Smooth muscle cell (in vitro differentiated cells): ENCODE data around the gene CFAP46. TPM values are rescaled to one million over a fixed set of nuclear protein-coding genes. Genes with fewer than 3 reads are reported as not detected.

Experiments
- DNase-seq: peaks from one replicate; lab custom pipeline; 2025; ENCODE audit not compliant: unreplicated experiment; lab: John Stamatoyannopoulos, UW
- H2AFZ ChIP-seq: fragments of 200-600 bp; sonication (generic); 2 replicates; pipeline ENCODE4 v1.6.0; 2016; ENCODE audit warnings: antibody characterized with exemption, low read depth, mild to moderate bottlenecking
- H3F3A ChIP-seq: fragments of 200-600 bp; sonication (generic); 2 replicates; pipeline ENCODE4 v1.6.0; 2017; ENCODE audit warnings: antibody characterized with exemption, low read depth
- H3K27ac ChIP-seq: fragments of 200-600 bp; sonication (generic); 2 replicates; pipeline ENCODE4 v1.5.1; 2016; ENCODE audit warnings: low read depth, mild to moderate bottlenecking
- H3K27me3 ChIP-seq: fragments of 200-600 bp; sonication (generic); 2 replicates; pipeline ENCODE4 v1.6.1; 2016; ENCODE audit warnings: low read depth, mild to moderate bottlenecking
- H3K36me3 ChIP-seq: fragments of 200-600 bp; sonication (generic); 2 replicates; pipeline ENCODE4 v1.5.1; 2016; ENCODE audit warnings: low read depth
- H3K4me1 ChIP-seq: fragments of 200-600 bp; sonication (generic); 2 replicates; pipeline ENCODE4 v1.5.1; 2016; ENCODE audit warnings: low read depth
- H3K4me2 ChIP-seq: fragments of 200-600 bp; sonication (generic); 2 replicates; pipeline ENCODE4 v1.6.0; 2016; ENCODE audit warnings: mild to moderate bottlenecking
- H3K4me3 ChIP-seq: fragments of 200-600 bp; sonication (generic); 2 replicates; pipeline ENCODE4 v1.5.1; 2016; ENCODE audit warnings: mild to moderate bottlenecking
- H3K79me2 ChIP-seq: fragments of 200-600 bp; sonication (generic); 2 replicates; pipeline ENCODE4 v1.6.0; 2016; ENCODE audit warnings: low read depth, mild to moderate bottlenecking
- H3K9ac ChIP-seq: fragments of 200-600 bp; sonication (generic); 2 replicates; pipeline ENCODE4 v1.6.0; 2016; ENCODE audit warnings: low read depth
- H3K9me3 ChIP-seq: fragments of 200-600 bp; sonication (generic); replicated peaks from 2 replicates; pipeline ENCODE4 v1.5.1; 2016; ENCODE audit warnings: low read depth
- H4K20me1 ChIP-seq: fragments of 200-600 bp; sonication (generic); 2 replicates; pipeline ENCODE4 v1.6.0; 2016; ENCODE audit warnings: low read depth
- CTCF ChIP-seq: fragments of 200-600 bp; sonication (generic); IDR thresholded peaks from 2 replicates; pipeline ENCODE4 v1.5.1; 2017; ENCODE audit warnings: borderline replicate concordance, mild to moderate bottlenecking, antibody characterized with exemption; ENCODE audit not compliant: insufficient read depth, poor library complexity, severe bottlenecking
- WGBS: methylation state at CpG from one replicate; pipeline ENCODE4 v1.1.7; 2016; ENCODE audit warnings: low lambda C conversion rate; 5-methylcytosine and 5-hydroxymethylcytosine counted together
- polyA plus RNA-seq: library from polyadenylated mRNA; unstranded; fragments of >200 nt; fragmentation: Nextera tagmentation; extraction: Ambion mirVana; gene quantifications from 2 replicates; pipeline ENCODE4 v1.2.1, GENCODE V29; 2016
- total RNA-seq: library from RNA; depleted of rRNA; stranded (reverse); fragments of >200 nt; gene quantifications from 2 replicates; pipeline ENCODE4 v1.2.3, GENCODE V29; 2014

Gene CFAP46
- total and polyA plus RNA-seq, 2 experiments from 2014 or later: 1.1 to 2.0 TPM

- H2AFZ ChIP-seq: no peak overlapping the region
- H3K27ac ChIP-seq: no peak overlapping the region
- no peak for DNase-seq
- no peaks in the 10 kb centered on the region for H4K20me1 ChIP-seq
- no peaks in the 10 kb centered on the region for H3K79me2 ChIP-seq
- no peak for TF ChIP-seq CTCF
- WGBS: 94% methylated on average over 15 of the region's 15 CpGs
- H3K36me3 ChIP-seq: no peaks in the 10 kb centered on the region
- H3K9me3 ChIP-seq: no peaks in the 10 kb centered on the region
- no peaks in the 10 kb centered on the region for H3F3A ChIP-seq
- no peak overlapping the region for H3K9ac ChIP-seq
- H3K4me3 ChIP-seq: no peak overlapping the region
- H3K27me3 ChIP-seq: no peaks in the 10 kb centered on the region
- H3K4me1 ChIP-seq: peaks cover 2% of the 10 kb centered on the region
- no peak overlapping the region for H3K4me2 ChIP-seq
These were observed 36.3 kb downstream of the CFAP46 start for GRCh38 chr10:132906106-132906505.

- no peaks in the 10 kb centered on the region for H4K20me1 ChIP-seq
- no peak overlapping the region for H3K4me2 ChIP-seq
- no peak overlapping the region for H3K4me3 ChIP-seq
- TF ChIP-seq CTCF: no peak
- no peak overlapping the region for H3K9ac ChIP-seq
- no peak overlapping the region for H2AFZ ChIP-seq
- no peak overlapping the region for H3K27ac ChIP-seq
- H3K9me3 ChIP-seq: no peaks in the 10 kb centered on the region
- H3K36me3 ChIP-seq: no peaks in the 10 kb centered on the region
- DNase-seq: no peak
- H3K79me2 ChIP-seq: no peaks in the 10 kb centered on the region
- no peaks in the 10 kb centered on the region for H3F3A ChIP-seq
- WGBS: 100% methylated on average over 1 of the region's 1 CpG
- H3K27me3 ChIP-seq: no peaks in the 10 kb centered on the region
- no peaks in the 10 kb centered on the region for H3K4me1 ChIP-seq
These were observed 36.7 kb downstream of the CFAP46 start for GRCh38 chr10:132905661-132906060.

- no peak overlapping the region for H2AFZ ChIP-seq
- no peak for TF ChIP-seq CTCF
- 82% methylated on average over 21 of the region's 21 CpGs for WGBS
- DNase-seq: no peak
- H3K9ac ChIP-seq: no peak overlapping the region
- H3K4me3 ChIP-seq: no peak overlapping the region
- H3K27ac ChIP-seq: no peak overlapping the region
- H3K27me3 ChIP-seq: no peaks in the 10 kb centered on the region
- H3K4me2 ChIP-seq: no peak overlapping the region
- no peaks in the 10 kb centered on the region for H3K9me3 ChIP-seq
- H3K4me1 ChIP-seq: no peaks in the 10 kb centered on the region
- H4K20me1 ChIP-seq: no peaks in the 10 kb centered on the region
- no peaks in the 10 kb centered on the region for H3K79me2 ChIP-seq
- H3K36me3 ChIP-seq: no peaks in the 10 kb centered on the region
- H3F3A ChIP-seq: no peaks in the 10 kb centered on the region
These were observed 37.3 kb downstream of the CFAP46 start for GRCh38 chr10:132904814-132905649.
